MG63 (cell line): ENCODE measurements around the gene DESI2. TPM values are rescaled to one million over a fixed set of nuclear protein-coding genes. Genes with fewer than 3 reads are reported as not detected.

ENCODE experiments used
- DNase-seq: peaks from one replicate; pipeline ENCODE4 v3.0.0-alpha.2; 2020
- H3K27me3 ChIP-seq: fragments of 250-450 bp; sonication (Bioruptor Pico); 2 replicates; pipeline ENCODE4 v1.5.1; 2020; ENCODE audit warnings: mild to moderate bottlenecking, moderate library complexity
- H3K36me3 ChIP-seq: fragments of 250-450 bp; sonication (Bioruptor Pico); 2 replicates; pipeline ENCODE4 v1.5.1; 2020; ENCODE audit warnings: mild to moderate bottlenecking, moderate library complexity
- H3K4me3 ChIP-seq: fragments of 250-450 bp; sonication (Bioruptor Pico); 2 replicates; pipeline ENCODE4 v1.5.1; 2020; ENCODE audit warnings: mild to moderate bottlenecking, moderate library complexity
- H3K9me3 ChIP-seq: fragments of 250-450 bp; sonication (Bioruptor Pico); 2 replicates; pipeline ENCODE4 v1.5.1; 2020; ENCODE audit warnings: mild to moderate bottlenecking, moderate library complexity
- total RNA-seq: library from RNA; depleted of rRNA; stranded (reverse); fragments of >200 nt; shearing (Covaris generic); gene quantifications from 2 replicates; pipeline ENCODE4 v1.2.3, GENCODE V29; 2014; ENCODE audit warnings: low replicate concordance; rRNA removed

Gene DESI2
- total RNA-seq, 1 experiment from 2014 or later, result 101 TPM

DNA sequence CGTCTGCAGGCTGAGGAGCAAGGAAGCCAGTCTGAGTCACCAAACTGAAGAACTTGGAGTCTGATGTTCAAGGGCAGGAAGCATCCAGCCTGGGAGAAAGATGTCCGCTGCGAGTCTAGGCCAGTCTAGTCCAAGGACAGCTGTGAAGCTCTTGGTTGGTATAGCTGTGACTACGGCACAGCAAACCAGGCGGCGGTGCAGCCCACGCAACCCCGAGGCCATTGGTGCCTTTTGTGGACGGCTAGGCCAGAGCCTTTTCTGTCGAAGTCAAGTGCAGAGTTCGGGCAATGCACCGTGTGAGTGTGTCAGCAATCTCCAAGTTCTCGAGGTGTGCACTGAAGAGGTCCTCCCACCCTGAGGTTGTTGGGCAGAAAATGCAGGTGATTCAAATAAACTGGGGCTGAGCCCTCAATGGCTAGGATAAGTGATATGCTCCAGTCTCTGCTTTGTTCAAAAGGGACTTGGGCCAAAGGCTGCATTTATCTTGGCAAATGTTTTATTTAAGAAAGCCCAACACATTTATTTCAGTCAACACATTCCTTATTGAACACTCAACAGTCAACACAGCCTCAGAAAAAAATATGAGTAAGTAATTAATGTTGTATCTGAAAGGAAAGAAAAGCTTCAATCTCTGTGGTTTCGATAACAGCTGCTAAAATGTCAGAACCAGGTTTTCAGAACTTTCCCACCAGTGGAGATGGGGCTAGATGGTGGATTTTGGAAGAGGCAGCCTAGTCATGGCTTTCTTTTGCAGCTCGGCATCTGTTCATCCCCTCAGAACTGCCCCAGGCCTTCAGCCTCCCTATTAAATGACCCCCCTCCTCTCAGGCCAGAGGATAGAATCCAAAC lies 104.4 kb downstream of the DESI2 start:
- Histone ChIP-seq H3K36me3 (no peaks in the 10 kb centered on the region), H3K4me3 (no peak overlapping the region), H3K9me3 (no peaks in the 10 kb centered on the region), H3K27me3 (no peaks in the 10 kb centered on the region)
- DNase-seq, result peak; percentile 47

Other genes with a start within 250 kb of the DESI2 start
- gene ADSS2, start 201.2 kb upstream of the DESI2 start, total RNA-seq, result 90.2 and 113 TPM in 2 replicates
- gene CATSPERE, start 191.9 kb upstream of the DESI2 start, total RNA-seq, result 1.0 and 1.6 TPM in 2 replicates
- 33.0 and 47.3 TPM in 2 replicates for gene COX20, start 182.5 kb downstream of the DESI2 start, total RNA-seq
- gene HNRNPU, start 211.4 kb downstream of the DESI2 start, total RNA-seq, result 173 and 393 TPM in 2 replicates